Lower leg skin (tissue), 3 donors: Measurements from ENCODE around the gene RNF152.

Source experiments
- CTCF ChIP-seq, 3 donors: fragments of 450-650 bp; IDR thresholded peaks; one replicate each; pipeline ENCODE4 v1.5.1; 2016; ENCODE audit warnings: antibody characterized with exemption in 3 of 3, mild to moderate bottlenecking in 3 of 3, moderate library complexity in 2 of 3
- POLR2A ChIP-seq, 2 donors: fragments of 450-650 bp; IDR thresholded peaks; one replicate each; pipeline ENCODE4 v1.6.1; 2016 to 2017; ENCODE audit warnings: antibody characterized with exemption in 2 of 2, mild to moderate bottlenecking in 1 of 2, moderate library complexity in 1 of 2

DNA sequence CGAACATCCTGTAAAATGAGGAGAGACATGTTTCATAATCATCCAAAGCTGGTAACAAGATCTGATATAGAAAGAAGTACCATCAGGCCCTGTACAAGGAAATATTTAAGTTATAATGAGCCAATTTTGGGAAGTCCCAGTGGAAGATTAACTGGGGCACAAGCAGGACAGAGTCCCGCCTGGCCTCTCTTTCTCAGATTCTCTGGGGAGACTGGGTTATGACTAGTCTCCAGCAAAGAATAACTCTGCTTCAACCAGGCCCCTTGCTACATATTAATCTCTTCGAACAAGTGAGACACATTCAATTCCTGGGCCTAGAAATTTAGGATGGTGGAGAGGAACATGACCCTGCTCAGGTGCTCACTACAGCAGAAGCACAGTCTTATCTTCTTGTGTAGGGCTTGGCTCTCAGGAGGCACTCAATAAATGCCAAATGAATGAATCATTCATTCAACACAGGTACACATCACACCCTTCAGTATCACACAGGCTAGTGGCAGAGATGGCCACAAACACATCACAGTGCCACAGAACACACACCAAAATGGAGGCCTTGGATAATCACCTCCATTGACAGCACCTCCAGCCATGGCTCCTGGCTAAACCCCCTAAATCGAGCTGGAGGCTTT, 46.4 kb upstream of the RNF152 start:
- no peak for TF ChIP-seq POLR2A (IDR thresholded peaks at IDR 0.05)
- TF ChIP-seq CTCF (IDR thresholded peaks at IDR 0.05): no peak
